Skeletal muscle cell (primary cell): ENCODE results near the gene LIX1L.

Experiments
- DNase-seq: peaks from one replicate; pipeline ENCODE4 v3.0.0-alpha.2; 2010; ENCODE audit warnings: low read depth
- H3K4me3 ChIP-seq: 2 replicates; pipeline ENCODE4 v1.5.1; 2011; ENCODE audit warnings: low read depth, mild to moderate bottlenecking, control low read depth, low read length, moderate library complexity

LIX1L gene

GRCh38 chr1:145912128-145912641 lies 45.6 kb downstream of the LIX1L start:
- DNase-seq, result no peak
- H3K4me3 ChIP-seq, result no peak overlapping the region

- H3K4me3 ChIP-seq, result peak overlapping the region; percentile 52
- DNase-seq, result peak; percentile 73
These were observed 49.2 kb downstream of the LIX1L start for GRCh38 chr1:145908653-145909052.

- H3K4me3 ChIP-seq, result no peak overlapping the region
- no peak for DNase-seq
These were observed 50.7 kb downstream of the LIX1L start for GRCh38 chr1:145906954-145907753.

GRCh38 chr1:145901312-145902021 lies 56.4 kb downstream of the LIX1L start:
- DNase-seq, result no peak

GRCh38 chr1:145898756-145899155 lies 59.1 kb downstream of the LIX1L start:
- no peak overlapping the region for H3K4me3 ChIP-seq
- no peak for DNase-seq

More at GRCh38 chr1:145901312-145902021, 56.4 kb downstream of the LIX1L start:
- H3K4me3 ChIP-seq, result no peak overlapping the region

GRCh38 chr1:145897969-145898368 lies 59.8 kb downstream of the LIX1L start:
- H3K4me3 ChIP-seq, result no peak overlapping the region
- DNase-seq, result no peak

- H3K4me3 ChIP-seq, result no peak overlapping the region
- DNase-seq, result no peak
These were observed 62.3 kb downstream of the LIX1L start for GRCh38 chr1:145895471-145895870.

GRCh38 chr1:145893306-145894055 lies 64.3 kb downstream of the LIX1L start:
- no peak for DNase-seq
- H3K4me3 ChIP-seq, result no peak overlapping the region

- no peak overlapping the region for H3K4me3 ChIP-seq
- DNase-seq, result no peak
These were observed 65.2 kb downstream of the LIX1L start for GRCh38 chr1:145892486-145893087.

- H3K4me3 ChIP-seq, result peak overlapping the region; percentile 1
- peak; percentile 99 for DNase-seq
These were observed 66.0 kb downstream of the LIX1L start for GRCh38 chr1:145891587-145892485.

- peak; percentile 77 for DNase-seq
- no peak overlapping the region for H3K4me3 ChIP-seq
These were observed 66.7 kb downstream of the LIX1L start for GRCh38 chr1:145891143-145891542.

GRCh38 chr1:145889722-145890121 lies 68.1 kb downstream of the LIX1L start:
- H3K4me3 ChIP-seq, result no peak overlapping the region
- no peak for DNase-seq

- no peak overlapping the region for H3K4me3 ChIP-seq
- DNase-seq, result no peak
These were observed 70.2 kb downstream of the LIX1L start for GRCh38 chr1:145887631-145888030.

- DNase-seq, result no peak
- no peak overlapping the region for H3K4me3 ChIP-seq
These were observed 71.0 kb downstream of the LIX1L start for GRCh38 chr1:145886816-145887215.

- no peak for DNase-seq
- H3K4me3 ChIP-seq, result peak overlapping the region; percentile 70
These were observed 71.4 kb downstream of the LIX1L start for GRCh38 chr1:145886390-145886789.

- no peak for DNase-seq
- H3K4me3 ChIP-seq, result peak within 1 kb of the TSS; percentile 70
These were observed 72.0 kb downstream of the LIX1L start, which contains the start of gene ANKRD35 for GRCh38 chr1:145885738-145886287. TSS of gene ANKRD35 (minus strand) at chr1:145885866. CDS start at chr1:145885758, 108 bp downstream.

- peak; percentile 47 for DNase-seq
- H3K4me3 ChIP-seq, result no peak overlapping the region
These were observed 73.1 kb downstream of the LIX1L start for GRCh38 chr1:145884675-145885074.
